ENCODE measurements around the gene ENPP3. TPM values are rescaled to one million over a fixed set of nuclear protein-coding genes. Genes with fewer than 3 reads are reported as not detected.

The ENPP3 gene
- total RNA-seq, 1 donor from 2014 or later: not detected

- Mint-ChIP-seq H3K27ac (ENCODE audit: unreplicated experiment) (no peak overlapping the region), H3K4me3 (ENCODE audit: unreplicated experiment) (no peak overlapping the region), H3K27me3 (ENCODE audit: low read depth) (peaks cover 2% of the 10 kb centered on the region), H3K9me3 (ENCODE audit: low read depth) (no peaks in the 10 kb centered on the region), H3K36me3 (ENCODE audit: low read depth) (no peaks in the 10 kb centered on the region), H3K4me1 (ENCODE audit: low read depth) (peaks cover 7% of the 10 kb centered on the region)
- TF ChIP-seq CTCF (IDR thresholded peaks at IDR 0.05): no peak
- no peak for DNase-seq (ENCODE audit: low spot score)
Measured at GRCh38 chr6:131680868-131681267, 43.8 kb downstream of the ENPP3 start.

- H3K4me1 Mint-ChIP-seq (ENCODE audit: low read depth): peaks cover 7% of the 10 kb centered on the region
- no peak overlapping the region for H3K27ac Mint-ChIP-seq (ENCODE audit: unreplicated experiment)
- no peaks in the 10 kb centered on the region for H3K9me3 Mint-ChIP-seq (ENCODE audit: low read depth)
- peaks cover 2% of the 10 kb centered on the region for H3K27me3 Mint-ChIP-seq (ENCODE audit: low read depth)
- H3K4me3 Mint-ChIP-seq (ENCODE audit: unreplicated experiment): no peak overlapping the region
- no peak for DNase-seq (ENCODE audit: low spot score)
- TF ChIP-seq CTCF (IDR thresholded peaks at IDR 0.05): no peak
- H3K36me3 Mint-ChIP-seq (ENCODE audit: low read depth): no peaks in the 10 kb centered on the region
Measured at GRCh38 chr6:131681585-131681984, 44.5 kb downstream of the ENPP3 start.

GRCh38 chr6:131682442-131682841 is 45.3 kb downstream of the ENPP3 start:
- H3K36me3 Mint-ChIP-seq (ENCODE audit: low read depth): no peaks in the 10 kb centered on the region
- DNase-seq (ENCODE audit: low spot score): no peak
- H3K27me3 Mint-ChIP-seq (ENCODE audit: low read depth): peaks cover 2% of the 10 kb centered on the region
- no peak overlapping the region for H3K27ac Mint-ChIP-seq (ENCODE audit: unreplicated experiment)
- peaks cover 7% of the 10 kb centered on the region for H3K4me1 Mint-ChIP-seq (ENCODE audit: low read depth)
- H3K9me3 Mint-ChIP-seq (ENCODE audit: low read depth): no peaks in the 10 kb centered on the region
- H3K4me3 Mint-ChIP-seq (ENCODE audit: unreplicated experiment): no peak overlapping the region
- no peak for TF ChIP-seq CTCF (IDR thresholded peaks at IDR 0.05)

GRCh38 chr6:131683479-131683878 is 46.4 kb downstream of the ENPP3 start:
- Mint-ChIP-seq H3K9me3 (ENCODE audit: low read depth) (no peaks in the 10 kb centered on the region), H3K4me1 (ENCODE audit: low read depth) (peaks cover 6% of the 10 kb centered on the region), H3K36me3 (ENCODE audit: low read depth) (no peaks in the 10 kb centered on the region), H3K27me3 (ENCODE audit: low read depth) (peaks cover 2% of the 10 kb centered on the region), H3K27ac (ENCODE audit: unreplicated experiment) (no peak overlapping the region), H3K4me3 (ENCODE audit: unreplicated experiment) (no peak overlapping the region)
- no peak for DNase-seq (ENCODE audit: low spot score)
- no peak for TF ChIP-seq CTCF (IDR thresholded peaks at IDR 0.05)

GRCh38 chr6:131685266-131685780 is 48.2 kb downstream of the ENPP3 start:
- TF ChIP-seq CTCF (IDR thresholded peaks at IDR 0.05): no peak
- peaks cover 4% of the 10 kb centered on the region for H3K4me1 Mint-ChIP-seq (ENCODE audit: low read depth)
- H3K4me3 Mint-ChIP-seq (ENCODE audit: unreplicated experiment): no peak overlapping the region
- no peak for DNase-seq (ENCODE audit: low spot score)
- peaks cover under 1% of the 10 kb centered on the region for H3K27me3 Mint-ChIP-seq (ENCODE audit: low read depth)
- H3K9me3 Mint-ChIP-seq (ENCODE audit: low read depth): no peaks in the 10 kb centered on the region
- H3K27ac Mint-ChIP-seq (ENCODE audit: unreplicated experiment): no peak overlapping the region
- H3K36me3 Mint-ChIP-seq (ENCODE audit: low read depth): no peaks in the 10 kb centered on the region

All from chondrocyte (in vitro differentiated cells).